Colon (tissue), 2 donors: ENCODE measurements around the gene PFDN4.

Experiments
- FAIRE-seq: peaks from 2 replicates; lab custom pipeline; 2012; peaks lifted over from hg19 to GRCh38; lab: Jason Lieb, UNC
- donor health status: control.
- donor health status: control.

Gene PFDN4

DNA sequence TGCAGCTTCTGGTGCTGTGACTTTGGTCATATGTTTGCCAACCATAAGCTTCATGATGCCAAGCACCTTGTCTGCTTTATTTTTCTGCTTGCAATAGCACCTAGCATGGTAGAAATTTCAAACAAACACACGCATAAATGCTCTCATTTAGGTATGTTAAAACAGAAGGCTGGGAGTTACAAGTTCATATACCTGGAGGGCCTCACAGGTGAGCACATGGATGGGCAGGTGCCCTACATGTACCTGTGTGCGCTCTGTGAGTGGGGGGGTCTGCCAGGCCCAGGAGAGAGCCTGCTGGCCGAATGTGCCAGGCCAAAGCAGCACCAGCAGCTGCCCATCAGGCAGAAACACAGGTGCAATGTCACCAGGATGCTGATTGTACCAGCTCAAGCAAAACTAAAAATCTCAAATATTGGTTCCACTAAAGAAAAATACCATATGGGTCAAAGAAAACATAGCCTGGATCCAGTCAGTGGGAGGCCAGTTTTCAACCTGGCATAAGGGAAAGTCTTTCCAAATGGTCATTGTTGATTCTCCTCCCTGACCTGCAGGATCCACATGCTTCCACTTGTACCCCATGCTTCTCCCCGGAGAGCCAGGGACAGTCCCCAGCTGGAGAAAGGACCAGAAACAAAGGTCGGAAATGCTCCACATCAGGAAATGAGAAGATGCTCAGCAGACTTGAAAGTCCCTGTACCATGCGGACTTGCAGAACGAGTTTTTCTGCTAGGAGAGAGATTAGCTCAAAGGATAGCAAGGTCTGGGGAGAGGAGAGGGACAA, 7.2 kb upstream of the PFDN4 start:
- FAIRE-seq: no peak

DNA sequence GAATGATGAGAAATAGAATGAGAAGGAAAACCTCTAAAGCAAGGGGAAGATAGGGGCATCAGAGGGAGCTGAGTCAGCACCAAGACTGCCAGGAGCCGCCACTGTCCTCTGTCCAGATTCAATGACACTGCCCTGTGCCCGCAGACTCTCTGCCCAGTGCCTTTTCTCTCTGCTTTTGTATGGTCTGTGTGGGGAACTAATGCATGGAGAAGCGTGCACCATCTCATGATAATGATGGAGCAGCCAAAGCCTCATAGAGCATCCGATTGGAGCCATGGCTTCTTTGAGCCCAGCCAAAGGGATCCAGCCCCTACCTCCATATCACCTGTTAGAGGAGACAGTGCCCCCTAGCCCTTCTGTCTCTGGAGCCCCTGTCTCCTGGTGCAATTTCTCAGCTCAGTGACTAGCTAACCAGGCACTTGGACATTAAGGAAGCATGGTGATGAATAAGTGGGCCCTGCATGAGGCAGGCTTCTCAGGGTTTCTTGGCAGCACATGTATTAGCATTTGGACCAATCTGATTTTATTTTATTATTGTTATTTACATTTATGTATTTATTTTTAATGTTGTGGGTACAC, 6.5 kb upstream of the PFDN4 start:
- no peak for FAIRE-seq

- no peak for FAIRE-seq
Observed at GRCh38 chr20:54203281-54203680, 4.6 kb upstream of the PFDN4 start.

DNA sequence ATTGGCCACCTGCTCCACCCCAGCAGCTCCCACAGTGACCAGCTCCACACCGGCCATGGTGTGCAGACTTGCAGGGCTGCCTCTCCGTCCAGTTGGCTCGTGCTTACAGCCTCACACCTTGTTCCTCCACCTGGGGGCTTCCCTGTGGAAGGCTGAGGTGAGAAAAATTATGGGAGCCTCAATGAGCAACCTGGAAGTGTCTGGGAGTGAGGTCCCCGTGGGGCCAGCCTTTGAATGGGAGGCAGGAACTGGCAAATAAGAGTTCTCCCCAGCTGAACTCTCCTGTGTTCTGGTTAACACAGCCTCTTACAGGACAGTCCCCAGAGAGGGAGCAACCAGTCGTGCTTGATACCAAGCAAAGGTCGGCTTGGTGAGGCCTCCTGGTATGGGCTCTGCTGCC, 3.8 kb upstream of the PFDN4 start:
- FAIRE-seq: no peak

- no peak for FAIRE-seq
Observed at GRCh38 chr20:54204481-54204880, 3.4 kb upstream of the PFDN4 start.

- FAIRE-seq: no peak
Observed at GRCh38 chr20:54205450-54205849, 2.4 kb upstream of the PFDN4 start.

DNA sequence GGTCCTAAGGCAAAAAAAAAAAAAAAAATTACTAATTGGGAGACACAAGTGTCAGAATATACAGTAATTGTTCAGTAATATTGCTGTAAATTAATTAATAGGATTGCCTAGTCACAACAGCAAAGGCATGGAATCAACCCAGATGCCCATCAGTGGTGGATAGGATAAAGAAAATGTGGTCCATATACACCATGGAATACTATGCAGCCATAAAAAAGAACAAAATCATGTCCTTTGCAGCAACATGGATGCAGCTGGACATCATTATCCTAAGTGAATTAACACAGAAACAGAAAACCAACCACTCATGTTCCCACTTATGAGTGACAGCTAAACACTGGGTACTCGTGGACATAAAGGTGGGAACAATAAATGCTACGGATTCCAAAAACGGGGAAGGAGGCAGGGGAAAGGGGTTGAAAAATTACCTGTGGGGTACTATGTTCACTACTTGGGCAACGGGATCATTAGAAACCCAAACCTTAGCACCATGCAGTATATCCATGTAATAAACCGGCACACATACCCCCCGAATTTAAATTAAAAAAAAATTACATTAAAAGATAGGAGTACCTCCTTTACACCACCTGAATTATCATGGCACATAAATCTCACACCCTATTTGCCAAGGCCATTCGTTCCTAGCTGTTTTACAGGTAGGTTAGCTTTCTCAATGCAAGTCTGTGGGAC, 689 bp upstream of the PFDN4 start:
- no peak for FAIRE-seq

DNA sequence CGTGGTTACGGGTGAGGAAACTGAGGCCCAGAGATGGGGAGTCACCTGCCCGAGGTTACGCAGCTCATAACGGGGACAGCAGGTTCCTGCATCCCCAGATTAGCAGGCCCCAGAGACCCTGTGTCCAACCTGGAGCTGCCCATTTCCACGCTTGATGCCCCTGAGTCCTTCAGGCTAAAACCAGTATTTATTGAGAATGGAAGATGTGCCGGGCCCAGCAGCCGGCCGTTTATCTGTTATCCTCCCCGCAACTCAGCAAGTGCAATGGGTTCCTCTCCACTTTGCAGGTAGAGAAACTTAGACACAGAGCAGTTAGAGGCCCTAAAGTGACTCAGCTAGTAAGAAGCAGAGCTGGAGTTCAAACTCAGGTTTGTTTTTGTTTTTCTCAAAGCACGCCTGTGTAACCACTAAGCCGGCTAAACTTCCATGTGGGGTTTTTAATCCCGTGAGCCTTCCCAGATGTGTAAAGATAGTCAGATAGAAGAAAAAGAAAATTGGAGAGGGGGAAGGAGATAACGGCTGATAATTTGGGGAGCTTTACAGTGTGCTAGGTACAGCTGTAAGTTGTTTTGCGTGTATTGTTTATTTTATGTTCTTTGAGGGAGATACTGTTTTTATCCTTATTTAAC, 775 bp downstream of the PFDN4 start:
- no peak for FAIRE-seq

DNA sequence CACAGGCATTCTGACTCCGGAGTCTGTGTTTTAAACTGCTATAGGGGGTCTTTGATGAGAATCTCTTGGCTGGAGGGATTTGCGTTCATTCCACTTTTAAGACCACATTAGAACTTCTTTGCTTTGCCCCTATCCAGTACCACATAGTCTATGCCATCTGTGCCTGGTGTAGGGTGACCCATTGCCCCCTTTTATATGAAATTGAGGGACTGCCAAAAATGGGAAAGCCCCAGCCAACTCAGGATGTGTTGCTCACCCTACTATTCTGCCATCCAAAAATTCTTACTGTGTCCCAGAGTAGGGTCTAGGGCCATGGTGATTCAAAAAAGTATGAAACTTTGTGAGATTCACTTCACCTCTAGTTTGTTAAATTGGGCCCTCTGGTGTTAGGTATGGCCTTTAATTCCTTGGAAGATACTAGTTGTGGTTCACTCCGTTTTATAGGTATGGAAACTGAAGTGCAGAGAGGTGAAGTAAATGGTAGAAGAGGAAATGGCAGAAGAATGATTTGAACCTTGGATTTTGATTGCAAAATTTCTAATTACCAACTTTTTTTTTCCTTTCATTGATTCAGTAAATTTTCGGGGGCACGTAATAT, 1.4 kb downstream of the PFDN4 start:
- FAIRE-seq: no peak

DNA sequence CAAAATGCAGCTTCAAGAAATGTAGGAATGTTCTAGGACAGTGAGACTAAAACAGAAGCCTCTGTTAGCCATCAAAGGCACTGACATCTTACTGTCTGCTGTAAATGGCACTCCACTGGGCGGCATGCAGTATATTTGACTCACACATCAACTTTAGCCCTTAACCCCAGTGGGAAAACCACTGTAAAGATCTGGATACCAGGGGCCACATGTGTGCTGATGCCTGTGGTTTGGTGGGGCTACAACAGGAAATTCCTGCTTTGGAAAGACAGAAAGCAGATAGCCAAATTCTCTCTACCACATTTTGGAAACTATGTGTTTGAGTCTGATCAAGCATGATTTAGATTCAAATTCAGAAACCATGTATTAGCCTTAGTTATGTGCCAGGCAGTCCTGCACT, 4.3 kb downstream of the PFDN4 start:
- no peak for FAIRE-seq

GRCh38 chr20:54212871-54213270, 5.0 kb downstream of the PFDN4 start:
- no peak for FAIRE-seq

DNA sequence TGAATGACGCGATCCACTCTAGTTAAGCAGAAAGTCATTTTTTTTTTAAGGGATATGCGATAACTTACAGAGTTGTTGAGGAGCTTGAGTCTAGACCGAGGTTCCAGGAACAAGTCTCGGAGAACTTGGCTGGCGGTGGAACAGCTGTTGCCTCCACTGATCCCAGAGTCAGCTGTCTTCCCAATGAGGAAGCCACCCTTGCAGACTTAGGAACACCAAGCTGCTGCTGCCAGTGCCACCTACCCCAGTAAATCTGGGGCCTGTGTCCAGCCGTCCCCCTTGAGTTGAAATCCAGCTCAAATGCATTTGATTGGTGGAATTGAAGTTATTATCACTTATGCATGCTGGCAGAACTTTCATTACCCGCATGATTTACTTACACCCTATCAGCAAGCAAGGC, 6.7 kb downstream of the PFDN4 start:
- FAIRE-seq: no peak

DNA sequence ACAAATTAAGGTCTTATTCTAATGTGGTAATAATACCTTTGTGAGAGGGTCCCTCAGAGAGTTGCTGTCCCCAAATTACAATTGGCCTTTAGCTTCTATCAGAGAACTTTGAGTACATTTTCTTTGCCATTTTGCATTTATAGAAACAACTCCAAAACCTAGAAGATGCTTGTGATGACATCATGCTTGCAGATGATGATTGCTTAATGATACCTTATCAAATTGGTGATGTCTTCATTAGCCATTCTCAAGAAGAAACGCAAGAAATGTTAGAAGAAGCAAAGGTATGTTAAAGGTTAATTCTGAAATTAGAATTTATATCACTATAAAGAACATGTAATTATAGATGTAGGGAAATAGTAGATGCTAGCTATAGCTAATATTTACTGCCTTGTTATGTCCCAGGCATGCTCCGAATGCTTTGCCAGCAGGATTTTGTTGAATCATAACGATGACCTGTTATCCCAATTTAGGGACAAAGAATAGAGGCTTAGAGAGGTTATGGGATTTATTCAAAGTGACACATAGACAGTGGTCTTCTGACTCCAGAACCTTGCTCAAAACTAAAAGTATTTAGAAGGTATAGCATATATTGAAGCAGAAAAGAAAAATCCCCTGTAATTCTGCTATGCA, 7.4 kb downstream of the PFDN4 start:
- no peak for FAIRE-seq

DNA sequence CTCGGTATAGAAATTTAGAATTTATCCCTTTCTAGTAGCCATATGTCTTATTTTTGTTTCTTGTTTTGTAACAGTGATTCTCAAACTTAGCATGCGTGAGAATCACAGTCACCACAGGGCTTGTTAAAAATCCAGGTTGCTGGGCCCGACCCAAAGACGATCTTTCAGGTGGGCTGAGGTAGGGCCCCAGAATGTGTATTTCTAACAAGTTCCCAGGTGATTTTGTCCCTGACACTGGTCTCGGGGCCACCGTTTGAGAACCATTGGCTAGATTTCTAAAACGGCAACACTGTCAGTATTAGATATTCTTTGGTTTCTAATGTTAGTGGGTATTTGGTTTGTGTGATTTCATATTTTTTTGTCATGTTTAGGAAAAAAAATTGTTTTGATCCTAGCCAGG, 9.9 kb downstream of the PFDN4 start:
- no peak for FAIRE-seq

DNA sequence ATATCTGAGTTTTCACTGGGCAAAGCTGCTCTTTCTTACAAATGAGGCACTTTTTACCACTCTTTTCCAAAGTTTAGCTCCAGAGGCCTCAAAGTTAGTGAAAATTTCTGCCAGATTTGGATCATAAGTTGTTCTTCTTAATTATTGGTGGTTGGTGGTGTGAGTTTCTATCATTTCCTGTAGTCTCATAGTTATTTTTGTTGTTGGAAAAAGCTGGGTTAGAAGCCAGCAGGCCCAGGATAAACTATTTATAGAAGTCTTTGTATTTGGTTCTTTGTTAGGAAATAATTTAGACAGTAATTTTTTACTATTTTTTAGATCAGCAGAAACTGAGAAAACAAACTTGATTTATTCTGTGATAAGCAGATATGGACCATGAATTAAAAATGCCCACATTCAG, 10.6 kb downstream of the PFDN4 start:
- FAIRE-seq: no peak

DNA sequence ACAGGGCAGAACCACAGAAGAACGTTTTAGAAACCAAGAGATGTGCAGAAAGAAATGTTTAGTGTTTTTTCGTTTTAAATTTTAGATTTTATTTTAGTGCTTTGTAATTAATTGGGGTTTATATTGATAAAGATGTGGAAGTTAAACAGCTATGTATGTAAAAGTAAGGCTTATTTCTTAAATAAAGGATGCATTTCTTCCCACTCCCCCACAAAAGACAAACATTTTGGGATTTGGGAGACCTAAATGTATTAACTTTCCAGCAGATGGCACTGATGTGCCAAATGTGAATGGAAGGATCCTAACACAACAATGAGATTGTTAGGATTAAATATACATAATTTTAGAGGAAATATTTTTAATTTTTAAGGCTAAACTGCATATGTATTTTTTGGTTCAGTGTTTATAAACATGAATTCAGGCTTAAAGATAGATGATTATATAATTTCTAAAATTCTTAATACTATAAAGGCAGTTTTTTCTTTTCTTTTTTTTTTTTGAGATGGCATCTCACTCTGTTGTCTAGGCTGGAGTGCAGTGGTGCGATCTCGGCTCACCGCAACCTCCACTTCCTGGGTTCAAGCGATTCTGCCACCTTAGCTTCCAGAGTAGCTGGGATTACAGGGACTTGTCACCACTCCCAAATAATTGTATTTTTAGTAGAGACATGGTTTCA, 12.0 kb downstream of the PFDN4 start:
- no peak for FAIRE-seq

DNA sequence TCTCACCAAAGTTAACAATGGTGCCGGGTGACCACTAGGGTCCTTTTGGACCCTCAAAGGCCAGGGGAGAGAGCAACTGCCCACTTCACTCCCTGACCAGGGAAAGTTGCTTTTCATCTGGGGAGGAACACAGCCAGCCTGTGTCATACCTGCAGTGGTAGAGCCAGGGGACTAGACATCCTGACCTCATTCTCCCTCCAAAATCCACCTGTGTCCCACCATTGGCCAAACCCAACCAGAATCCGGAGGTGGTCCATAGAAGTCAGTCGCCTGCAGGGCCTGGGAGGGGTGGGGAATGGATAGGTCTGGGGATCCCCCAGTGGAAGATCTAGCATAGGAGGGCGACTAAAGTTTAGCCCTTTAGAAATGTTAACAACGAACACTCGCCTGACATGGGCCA, 12.8 kb downstream of the PFDN4 start:
- FAIRE-seq: no peak

DNA sequence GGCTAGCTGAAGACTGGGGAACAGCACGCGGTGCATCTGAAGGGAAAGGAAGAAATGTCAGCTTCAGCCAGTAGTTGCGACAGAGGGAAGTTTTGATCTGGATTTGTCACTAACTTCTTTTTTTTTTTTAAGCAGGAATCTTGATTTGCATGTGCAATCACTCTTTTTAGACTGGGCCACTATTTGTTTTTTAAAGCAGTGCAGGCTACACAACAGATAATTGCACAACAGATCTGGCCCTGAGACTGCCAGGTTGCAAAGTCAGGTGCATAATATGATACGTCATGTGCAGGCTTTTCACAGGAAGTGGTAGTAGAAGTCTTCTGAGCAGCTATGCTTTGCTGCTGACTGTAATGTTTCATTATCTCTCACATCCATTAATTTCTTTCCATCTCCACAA, 13.5 kb downstream of the PFDN4 start:
- no peak for FAIRE-seq

GRCh38 chr20:54221996-54222890, 14.4 kb downstream of the PFDN4 start:
- no peak for FAIRE-seq

DNA sequence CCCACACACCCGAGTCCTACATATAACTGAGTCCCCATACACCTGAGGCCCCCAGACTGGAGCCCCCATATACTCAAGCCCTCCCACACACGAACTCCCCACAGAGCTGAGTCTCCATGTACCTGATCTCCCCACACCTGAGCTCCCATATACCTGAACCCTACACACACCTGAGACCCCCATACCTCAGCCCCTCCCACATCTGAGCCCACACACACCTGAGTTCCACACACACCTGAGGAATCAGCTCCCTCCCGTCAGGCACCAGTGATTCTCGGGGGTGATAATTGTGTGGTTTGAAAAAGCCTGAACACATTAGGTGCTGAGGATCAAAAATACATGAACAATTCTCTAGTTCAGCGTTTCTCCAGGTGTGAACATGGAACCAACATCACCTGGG, 15.4 kb downstream of the PFDN4 start:
- FAIRE-seq: no peak

- no peak for FAIRE-seq
Observed at GRCh38 chr20:54223751-54224150, 15.9 kb downstream of the PFDN4 start.
